ENCODE measurements around the gene COCH. TPM values are rescaled to one million over a fixed set of nuclear protein-coding genes. Genes with fewer than 3 reads are reported as not detected.

The COCH gene
- total and polyA plus RNA-seq, 10 of the 15 experiments (the other 5 are each of a cell fraction or from before 2014, with no cell fraction given): 1.8 to 8.3 (median 5.1) TPM

DNA sequence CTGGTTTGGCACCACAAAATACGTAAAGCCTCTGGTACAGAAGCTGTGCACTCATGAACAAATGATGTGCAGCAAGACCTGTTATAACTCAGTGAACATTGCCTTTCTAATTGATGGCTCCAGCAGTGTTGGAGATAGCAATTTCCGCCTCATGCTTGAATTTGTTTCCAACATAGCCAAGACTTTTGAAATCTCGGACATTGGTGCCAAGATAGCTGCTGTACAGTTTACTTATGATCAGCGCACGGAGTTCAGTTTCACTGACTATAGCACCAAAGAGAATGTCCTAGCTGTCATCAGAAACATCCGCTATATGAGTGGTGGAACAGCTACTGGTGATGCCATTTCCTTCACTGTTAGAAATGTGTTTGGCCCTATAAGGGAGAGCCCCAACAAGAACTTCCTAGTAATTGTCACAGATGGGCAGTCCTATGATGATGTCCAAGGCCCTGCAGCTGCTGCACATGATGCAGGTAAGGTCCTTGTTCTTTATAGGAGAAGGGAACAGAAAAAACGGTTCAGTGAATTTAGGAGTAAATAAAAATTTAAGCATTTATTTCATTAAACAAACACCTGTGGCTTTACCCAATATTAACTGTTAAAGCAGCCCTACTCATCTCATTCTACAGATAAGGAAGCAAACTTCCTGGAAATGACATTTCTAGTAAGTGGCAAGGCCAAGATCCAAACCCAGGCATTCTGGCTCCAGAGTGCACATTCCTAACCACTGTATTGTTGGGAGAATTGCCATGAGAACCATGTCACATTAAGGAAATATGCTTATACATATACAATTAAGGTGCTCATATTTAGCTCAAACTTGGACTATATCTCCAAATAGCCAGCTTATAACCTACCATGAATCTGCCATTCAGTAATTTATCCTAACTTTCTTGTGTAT lies 11.7 kb downstream of the COCH start:
- no peak overlapping the region for H3K4me2 ChIP-seq (ENCODE audit: control insufficient read depth, insufficient read depth)
- H3K4me3 ChIP-seq: no peak overlapping the region
- no TSS peak for BruUV-seq (replicated peaks)
- in situ Hi-C loops (cut with MboI) (no loop called here), intact Hi-C loops (cut with micrococcal nuclease; ENCODE audit: unreplicated experiment) (no loop called here)
- no peaks in the 10 kb centered on the region for H3K4me1 ChIP-seq (ENCODE audit: control insufficient read depth, insufficient read depth, low read length)
- no peak overlapping the region for H3K27ac ChIP-seq (ENCODE audit: control insufficient read depth, insufficient read depth)
- H4K20me1 ChIP-seq (ENCODE audit: control insufficient read depth, insufficient read depth): no peaks in the 10 kb centered on the region
- ChIA-PET SMC1A (ENCODE audit: uncharacterized antibody, unreplicated experiment) (interaction anchor here (0.9 to 2.0 kb wide), 2 partner anchors 7 to 46 kb away, joined by 3 to 11 read pairs; no protein-coding TSS in a partner anchor), CTCF (interaction anchor here (0.7 kb wide), 1 partner anchor 46 kb away, joined by 3 read pairs; no protein-coding TSS in a partner anchor), RAD21 (ENCODE audit: unreplicated experiment) (no interaction called here), POLR2A (no interaction called here)
- no peak for ATAC-seq
- no peaks in the 10 kb centered on the region for H3K27me3 ChIP-seq (replicated peaks in 1 of 2; ENCODE audit: control insufficient read depth in 2 of 2, insufficient read depth in 2 of 2, low read length in 1 of 2)
- no peak overlapping the region for H2AFZ ChIP-seq (ENCODE audit: control insufficient read depth, low read depth, low read length)
- TF ChIP-seq YY1 (IDR thresholded peaks at IDR 0.05; ENCODE audit: low read depth, low read length) (no peak), NFYB (IDR thresholded peaks at IDR 0.05; ENCODE audit: insufficient read depth, low read depth, low read length) (no peak), KLF5 (IDR thresholded peaks at IDR 0.05; ENCODE audit: partially characterized antibody) (no peak), LARP7 (IDR thresholded peaks at IDR 0.05) (no peak), ZZZ3 (IDR thresholded peaks at IDR 0.05; ENCODE audit: control insufficient read depth, insufficient read length, low read depth) (no peak), ZBED1 (IDR thresholded peaks at IDR 0.05; ENCODE audit: borderline replicate concordance) (no peak), EP300 (IDR thresholded peaks at IDR 0.05; ENCODE audit: borderline replicate concordance in 1 of 2, control insufficient read depth in 1 of 2, low read depth in 2 of 2, low read length in 2 of 2) (no peak), TARDBP (IDR thresholded peaks at IDR 0.05; ENCODE audit: borderline replicate concordance) (no peak), SMAD1 (IDR thresholded peaks at IDR 0.05; ENCODE audit: low read depth, partially characterized antibody) (no peak), TBL1XR1 (IDR thresholded peaks at IDR 0.05; ENCODE audit: low read depth, low read length) (no peak), NFYA (IDR thresholded peaks at IDR 0.05; ENCODE audit: borderline replicate concordance, low read depth, low read length) (no peak)
- TF ChIP-seq, protein P1, sequence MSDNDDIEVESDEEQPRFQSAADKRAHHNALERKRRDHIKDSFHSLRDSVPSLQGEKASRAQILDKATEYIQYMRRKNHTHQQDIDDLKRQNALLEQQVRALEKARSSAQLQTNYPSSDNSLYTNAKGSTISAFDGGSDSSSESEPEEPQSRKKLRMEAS (IDR thresholded peaks at IDR 0.05; ENCODE audit: low read depth, low read length): no peak
- TF ChIP-seq, protein P2, sequence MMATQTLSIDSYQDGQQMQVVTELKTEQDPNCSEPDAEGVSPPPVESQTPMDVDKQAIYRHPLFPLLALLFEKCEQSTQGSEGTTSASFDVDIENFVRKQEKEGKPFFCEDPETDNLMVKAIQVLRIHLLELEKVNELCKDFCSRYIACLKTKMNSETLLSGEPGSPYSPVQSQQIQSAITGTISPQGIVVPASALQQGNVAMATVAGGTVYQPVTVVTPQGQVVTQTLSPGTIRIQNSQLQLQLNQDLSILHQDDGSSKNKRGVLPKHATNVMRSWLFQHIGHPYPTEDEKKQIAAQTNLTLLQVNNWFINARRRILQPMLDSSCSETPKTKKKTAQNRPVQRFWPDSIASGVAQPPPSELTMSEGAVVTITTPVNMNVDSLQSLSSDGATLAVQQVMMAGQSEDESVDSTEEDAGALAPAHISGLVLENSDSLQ (IDR thresholded peaks at IDR 0.05): no peak
- TF ChIP-seq, protein P3, sequence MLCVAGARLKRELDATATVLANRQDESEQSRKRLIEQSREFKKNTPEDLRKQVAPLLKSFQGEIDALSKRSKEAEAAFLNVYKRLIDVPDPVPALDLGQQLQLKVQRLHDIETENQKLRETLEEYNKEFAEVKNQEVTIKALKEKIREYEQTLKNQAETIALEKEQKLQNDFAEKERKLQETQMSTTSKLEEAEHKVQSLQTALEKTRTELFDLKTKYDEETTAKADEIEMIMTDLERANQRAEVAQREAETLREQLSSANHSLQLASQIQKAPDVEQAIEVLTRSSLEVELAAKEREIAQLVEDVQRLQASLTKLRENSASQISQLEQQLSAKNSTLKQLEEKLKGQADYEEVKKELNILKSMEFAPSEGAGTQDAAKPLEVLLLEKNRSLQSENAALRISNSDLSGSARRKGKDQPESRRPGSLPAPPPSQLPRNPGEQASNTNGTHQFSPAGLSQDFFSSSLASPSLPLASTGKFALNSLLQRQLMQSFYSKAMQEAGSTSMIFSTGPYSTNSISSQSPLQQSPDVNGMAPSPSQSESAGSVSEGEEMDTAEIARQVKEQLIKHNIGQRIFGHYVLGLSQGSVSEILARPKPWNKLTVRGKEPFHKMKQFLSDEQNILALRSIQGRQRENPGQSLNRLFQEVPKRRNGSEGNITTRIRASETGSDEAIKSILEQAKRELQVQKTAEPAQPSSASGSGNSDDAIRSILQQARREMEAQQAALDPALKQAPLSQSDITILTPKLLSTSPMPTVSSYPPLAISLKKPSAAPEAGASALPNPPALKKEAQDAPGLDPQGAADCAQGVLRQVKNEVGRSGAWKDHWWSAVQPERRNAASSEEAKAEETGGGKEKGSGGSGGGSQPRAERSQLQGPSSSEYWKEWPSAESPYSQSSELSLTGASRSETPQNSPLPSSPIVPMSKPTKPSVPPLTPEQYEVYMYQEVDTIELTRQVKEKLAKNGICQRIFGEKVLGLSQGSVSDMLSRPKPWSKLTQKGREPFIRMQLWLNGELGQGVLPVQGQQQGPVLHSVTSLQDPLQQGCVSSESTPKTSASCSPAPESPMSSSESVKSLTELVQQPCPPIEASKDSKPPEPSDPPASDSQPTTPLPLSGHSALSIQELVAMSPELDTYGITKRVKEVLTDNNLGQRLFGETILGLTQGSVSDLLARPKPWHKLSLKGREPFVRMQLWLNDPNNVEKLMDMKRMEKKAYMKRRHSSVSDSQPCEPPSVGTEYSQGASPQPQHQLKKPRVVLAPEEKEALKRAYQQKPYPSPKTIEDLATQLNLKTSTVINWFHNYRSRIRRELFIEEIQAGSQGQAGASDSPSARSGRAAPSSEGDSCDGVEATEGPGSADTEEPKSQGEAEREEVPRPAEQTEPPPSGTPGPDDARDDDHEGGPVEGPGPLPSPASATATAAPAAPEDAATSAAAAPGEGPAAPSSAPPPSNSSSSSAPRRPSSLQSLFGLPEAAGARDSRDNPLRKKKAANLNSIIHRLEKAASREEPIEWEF (IDR thresholded peaks at IDR 0.05; ENCODE audit: insufficient replicate concordance, low read depth, low read length): no peak
- no peaks in the 10 kb centered on the region for H3K36me3 ChIP-seq (ENCODE audit: control insufficient read depth in 2 of 2, insufficient read depth in 2 of 2, low read length in 1 of 2)
- no peaks in the 10 kb centered on the region for H3K79me2 ChIP-seq (ENCODE audit: control insufficient read depth, insufficient read depth, low read length)
- H3K9ac ChIP-seq (ENCODE audit: control insufficient read depth, insufficient read depth, low read length): no peak overlapping the region
- no peak for DNase-seq (ENCODE audit: low read depth, low spot score)
- no peaks in the 10 kb centered on the region for H3K9me3 ChIP-seq (replicated peaks; ENCODE audit: control insufficient read depth, insufficient read depth, low read length)
- WGBS (ENCODE audit: insufficient coverage, insufficient replicate concordance, low lambda C conversion rate, missing lambda C conversion rate): 100% methylated on average over 7 of the region's 7 CpGs
- FAIRE-seq: no peak

Measured in GM12878 (cell line).